Bone marrow (tissue), 2 donors: ENCODE data around the gene SLC35A2.
A peak's percentile ranks its signal among the peaks of the same experiment; 100 is the strongest.

Source experiments
- DNase-seq, 2 donors: peaks; one replicate each; lab custom pipeline; 2025; lab: John Stamatoyannopoulos, UW

SLC35A2 gene

GRCh38 chrX:48927736-48928382, 16.4 kb upstream of the SLC35A2 start:
- no peak for DNase-seq

GRCh38 chrX:48927123-48927522, 15.7 kb upstream of the SLC35A2 start:
- no peak for DNase-seq

GRCh38 chrX:48924270-48924669, 12.8 kb upstream of the SLC35A2 start:
- DNase-seq, result no peak

- DNase-seq, result no peak
Measured at GRCh38 chrX:48923771-48924170, 12.3 kb upstream of the SLC35A2 start.

GRCh38 chrX:48920718-48921104, 9.3 kb upstream of the SLC35A2 start:
- no peak for DNase-seq

- peak in 1 of 2 donors; percentile 3 for DNase-seq
Measured at GRCh38 chrX:48919947-48920717, 8.7 kb upstream of the SLC35A2 start.

- no peak for DNase-seq
Measured at GRCh38 chrX:48919360-48919841, 8.0 kb upstream of the SLC35A2 start.

GRCh38 chrX:48918643-48919340, 7.3 kb upstream of the SLC35A2 start, which contains the start of gene PIM2:
Gene PIM2, minus strand, starts transcription at chrX:48919024. Its CDS starts 190 bp downstream, at chrX:48918834.
- DNase-seq, result peak; percentile 59 to 91

GRCh38 chrX:48918301-48918642, 6.8 kb upstream of the SLC35A2 start:
- DNase-seq, result no peak

- peak; percentile 56 to 81 for DNase-seq
Measured at GRCh38 chrX:48917139-48918001, 5.9 kb upstream of the SLC35A2 start.

GRCh38 chrX:48914593-48915493, 3.4 kb upstream of the SLC35A2 start:
- no peak for DNase-seq

GRCh38 chrX:48913605-48914366, 2.3 kb upstream of the SLC35A2 start:
- no peak for DNase-seq

- no peak for DNase-seq
Measured at GRCh38 chrX:48910926-48911411, 477 bp downstream of the SLC35A2 start.

- no peak for DNase-seq
Measured at GRCh38 chrX:48909703-48910294, 1.6 kb downstream of the SLC35A2 start.

GRCh38 chrX:48908600-48908999, 2.8 kb downstream of the SLC35A2 start:
- no peak for DNase-seq

GRCh38 chrX:48905090-48905790, 6.2 kb downstream of the SLC35A2 start:
- no peak for DNase-seq

- DNase-seq, result no peak
Measured at GRCh38 chrX:48904626-48905025, 6.8 kb downstream of the SLC35A2 start.

GRCh38 chrX:48904180-48904579, 7.3 kb downstream of the SLC35A2 start:
- DNase-seq, result no peak

- DNase-seq, result no peak
Measured at GRCh38 chrX:48903290-48903689, 8.2 kb downstream of the SLC35A2 start.
